ENCODE measurements around the gene IL1F10.
"Not testable (repeated sequence)": the region's sequence is repeated elsewhere in the genome, so short reads cannot be mapped to it uniquely, and the experiment has no call there.

Gene IL1F10

GRCh38 chr2:113091231-113091896, 23.6 kb downstream of the IL1F10 start:
- Histone ChIP-seq H4K20me1 (no peaks in the 10 kb centered on the region), H3K4me2 (no peak overlapping the region), H3K27me3 (no peaks in the 10 kb centered on the region), H3K9ac (no peak overlapping the region), H3K27ac (no peak overlapping the region), H3K4me1 (no peaks in the 10 kb centered on the region), H3K4me3 (no peak overlapping the region), H3K9me3 (no peaks in the 10 kb centered on the region), H3K36me3 (no peaks in the 10 kb centered on the region)
- TF ChIP-seq Cebpa-rat (IDR thresholded peaks at IDR 0.05), result no peak

DNA sequence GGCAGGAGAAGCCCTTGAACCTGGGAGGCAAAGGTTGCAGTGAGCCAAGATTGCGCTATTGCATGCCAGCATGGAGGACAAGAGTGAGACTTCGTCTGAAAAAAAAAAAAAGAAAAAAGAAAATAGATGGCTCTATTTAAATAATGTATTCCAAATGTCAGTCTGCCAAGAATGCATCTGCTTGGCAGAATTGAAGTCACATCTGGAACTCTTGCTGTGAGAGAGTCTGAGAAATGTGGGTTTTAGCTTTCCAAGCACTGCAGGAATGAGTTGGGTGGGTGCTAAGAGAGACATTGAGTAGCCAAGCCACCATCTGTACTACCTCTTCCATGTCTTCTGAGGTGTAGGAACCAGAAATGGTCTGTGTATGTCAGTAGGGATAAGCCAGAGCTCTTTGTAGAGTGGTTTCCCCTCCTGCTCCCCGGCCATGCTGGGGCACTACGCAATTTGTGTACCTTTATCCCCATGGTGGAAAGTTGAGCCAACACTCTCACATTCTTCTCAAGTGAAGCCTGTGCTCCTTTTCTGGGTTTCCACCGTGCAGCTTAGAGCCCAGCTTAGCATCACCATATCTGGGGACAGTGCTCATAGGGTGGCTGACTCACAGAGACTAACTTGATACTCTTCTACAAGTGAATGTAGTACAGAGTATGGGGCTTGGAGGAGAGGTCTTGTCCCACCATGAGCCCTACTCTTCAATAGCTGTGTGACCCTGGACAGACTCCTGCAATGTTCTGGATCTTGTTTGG, 25.3 kb downstream of the IL1F10 start:
- no peak overlapping the region for H3K4me2 ChIP-seq
- no peak overlapping the region for H3K4me3 ChIP-seq
- no peak overlapping the region for H3K9ac ChIP-seq
- H3K4me1 ChIP-seq, result no peaks in the 10 kb centered on the region
- H3K27ac ChIP-seq, result no peak overlapping the region
- no peaks in the 10 kb centered on the region for H3K27me3 ChIP-seq
- no peaks in the 10 kb centered on the region for H3K36me3 ChIP-seq
- no peak for TF ChIP-seq Cebpa-rat (IDR thresholded peaks at IDR 0.05)
- no peaks in the 10 kb centered on the region for H4K20me1 ChIP-seq
- 0 out of 2 replicates have a peak, but pooled peaks cover 10% of the 10 kb centered on the region for H3K9me3 ChIP-seq

DNA sequence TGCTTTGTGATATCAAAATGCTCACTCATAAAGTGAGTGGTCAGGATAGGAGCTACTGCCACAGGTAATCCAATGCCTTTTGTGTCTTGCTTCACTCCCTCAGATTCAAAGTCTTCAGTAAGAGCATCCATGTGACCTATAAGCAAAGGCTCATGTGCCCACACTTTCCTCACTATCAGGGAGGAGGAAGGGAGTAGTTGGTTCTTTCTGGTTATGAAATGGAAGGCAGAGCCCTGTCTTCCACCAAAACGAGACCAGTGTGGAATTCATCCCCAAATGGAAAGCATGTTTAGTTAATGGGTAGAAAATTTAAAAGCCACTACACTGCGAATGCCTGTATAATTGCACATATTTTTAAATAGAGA, 25.8 kb downstream of the IL1F10 start:
- no peak overlapping the region for H3K4me3 ChIP-seq
- H3K4me1 ChIP-seq, result no peaks in the 10 kb centered on the region
- 0 out of 2 replicates have a peak, but pooled peaks cover 10% of the 10 kb centered on the region for H3K9me3 ChIP-seq
- no peaks in the 10 kb centered on the region for H4K20me1 ChIP-seq
- TF ChIP-seq Cebpa-rat (IDR thresholded peaks at IDR 0.05), result no peak
- no peaks in the 10 kb centered on the region for H3K27me3 ChIP-seq
- no peak overlapping the region for H3K27ac ChIP-seq
- no peaks in the 10 kb centered on the region for H3K36me3 ChIP-seq
- no peak overlapping the region for H3K4me2 ChIP-seq
- H3K9ac ChIP-seq, result no peak overlapping the region

- H3K4me3 ChIP-seq, H3K4me2 ChIP-seq, H3K9ac ChIP-seq, H3K4me1 ChIP-seq, H3K36me3 ChIP-seq, H3K27me3 ChIP-seq, H3K27ac ChIP-seq, H4K20me1 ChIP-seq: not testable (repeated sequence)
- H3K9me3 ChIP-seq, result peaks cover 16% of the 10 kb centered on the region
These were observed 28.5 kb downstream of the IL1F10 start for GRCh38 chr2:113096306-113096705.

- H3K27ac ChIP-seq, result not testable (repeated sequence)
These were observed 29.3 kb downstream of the IL1F10 start for GRCh38 chr2:113096842-113097618.

DNA sequence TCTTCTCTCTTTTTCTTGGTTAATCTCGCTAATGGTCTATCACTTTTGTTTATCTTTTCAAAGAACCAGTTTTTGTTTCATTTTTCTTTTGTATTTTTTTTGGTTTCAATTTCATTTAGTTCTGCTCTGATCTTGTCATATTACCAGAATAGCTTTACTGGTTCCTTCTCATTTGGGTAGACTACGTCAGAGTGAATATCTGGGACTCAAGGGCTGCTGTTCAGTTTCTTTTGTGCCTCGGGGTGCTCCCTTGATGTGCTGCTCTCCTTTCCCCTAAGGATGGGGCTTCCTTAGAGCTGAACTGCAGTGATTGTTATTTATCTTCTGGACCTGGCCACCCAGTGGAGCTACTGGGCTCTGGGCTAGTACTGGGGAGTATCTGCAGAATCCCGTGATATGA, 30.3 kb downstream of the IL1F10 start:
- Histone ChIP-seq H4K20me1 (no peaks in the 10 kb centered on the region), H3K4me1 (no peaks in the 10 kb centered on the region), H3K27ac (no peak overlapping the region), H3K36me3 (no peaks in the 10 kb centered on the region), H3K27me3 (no peaks in the 10 kb centered on the region), H3K9ac (no peak overlapping the region), H3K9me3 (peaks cover 16% of the 10 kb centered on the region), H3K4me3 (no peak overlapping the region), H3K4me2 (no peak overlapping the region)
- TF ChIP-seq Cebpa-rat (IDR thresholded peaks at IDR 0.05), result no peak

More at GRCh38 chr2:113096842-113097618, 29.3 kb downstream of the IL1F10 start:
- not testable (repeated sequence) for H4K20me1 ChIP-seq, H3K4me2 ChIP-seq, H3K27me3 ChIP-seq, H3K36me3 ChIP-seq, H3K4me1 ChIP-seq, H3K9ac ChIP-seq, H3K4me3 ChIP-seq
- H3K9me3 ChIP-seq, result peaks cover 16% of the 10 kb centered on the region

- H3K27ac ChIP-seq, result no peak overlapping the region
- TF ChIP-seq Cebpa-rat (IDR thresholded peaks at IDR 0.05), result no peak
These were observed 30.8 kb downstream of the IL1F10 start for GRCh38 chr2:113098532-113098931.

DNA sequence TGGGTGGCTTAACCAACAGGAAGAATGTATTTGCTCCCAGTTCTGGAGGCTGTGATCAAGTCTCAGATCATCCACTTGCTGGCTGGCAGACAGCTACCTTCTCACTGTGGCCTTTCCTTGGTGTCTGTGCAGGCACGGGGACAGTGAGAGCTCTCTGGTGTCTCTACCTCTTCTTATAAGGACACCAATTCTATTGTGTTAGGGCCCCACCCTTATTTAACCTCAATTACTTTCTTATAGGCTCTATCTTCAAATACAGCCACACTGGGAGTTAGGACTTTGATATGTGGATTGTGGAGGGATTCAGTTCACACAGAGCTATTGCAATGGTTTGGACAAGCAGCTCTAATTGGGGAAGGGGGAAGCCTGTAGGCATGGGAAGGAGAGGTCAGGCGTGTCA, 34.4 kb downstream of the IL1F10 start:
- H3K9ac ChIP-seq, result no peak overlapping the region
- H3K9me3 ChIP-seq, result peaks cover 11% of the 10 kb centered on the region
- H3K27ac ChIP-seq, result no peak overlapping the region
- no peak overlapping the region for H3K4me3 ChIP-seq
- H3K36me3 ChIP-seq, result no peaks in the 10 kb centered on the region
- H3K4me1 ChIP-seq, result no peaks in the 10 kb centered on the region
- no peaks in the 10 kb centered on the region for H3K27me3 ChIP-seq
- no peak for TF ChIP-seq Cebpa-rat (IDR thresholded peaks at IDR 0.05)
- no peaks in the 10 kb centered on the region for H4K20me1 ChIP-seq
- no peak overlapping the region for H3K4me2 ChIP-seq

More at GRCh38 chr2:113098532-113098931, 30.8 kb downstream of the IL1F10 start:
- Histone ChIP-seq H3K27me3 (no peaks in the 10 kb centered on the region), H3K9ac (no peak overlapping the region), H3K4me1 (no peaks in the 10 kb centered on the region), H3K4me3 (no peak overlapping the region), H3K36me3 (no peaks in the 10 kb centered on the region), H4K20me1 (no peaks in the 10 kb centered on the region), H3K9me3 (peaks cover 16% of the 10 kb centered on the region), H3K4me2 (no peak overlapping the region)

DNA sequence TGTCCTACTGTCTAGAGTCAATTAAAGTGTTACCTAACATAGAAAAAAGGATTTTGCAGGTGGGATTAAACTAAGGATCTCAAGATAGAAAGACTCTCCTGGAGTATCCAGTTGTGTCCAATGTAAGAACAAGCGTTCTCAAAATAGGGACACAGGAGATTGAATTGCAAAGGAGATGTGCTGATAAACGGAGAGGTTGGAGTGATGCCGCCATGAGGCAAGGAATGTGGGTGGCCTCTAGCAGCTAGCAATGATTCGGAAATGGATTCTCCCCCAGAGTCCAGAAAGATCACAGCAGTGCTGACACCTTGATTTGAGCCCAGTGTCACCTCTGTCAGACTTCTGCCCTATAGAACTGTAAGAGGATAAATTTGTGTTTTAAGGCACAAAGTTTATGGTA, 35.5 kb downstream of the IL1F10 start:
- Histone ChIP-seq H4K20me1 (no peaks in the 10 kb centered on the region), H3K36me3 (no peaks in the 10 kb centered on the region), H3K4me3 (no peak overlapping the region), H3K27ac (no peak overlapping the region), H3K9me3 (peaks cover 6% of the 10 kb centered on the region), H3K4me2 (no peak overlapping the region), H3K9ac (no peak overlapping the region), H3K27me3 (no peaks in the 10 kb centered on the region), H3K4me1 (no peaks in the 10 kb centered on the region)
- TF ChIP-seq Cebpa-rat (IDR thresholded peaks at IDR 0.05), result no peak

- Histone ChIP-seq H3K27me3 (no peaks in the 10 kb centered on the region), H3K9ac (no peak overlapping the region), H3K27ac (no peak overlapping the region), H4K20me1 (no peaks in the 10 kb centered on the region), H3K9me3 (peaks cover 4% of the 10 kb centered on the region), H3K4me3 (no peak overlapping the region), H3K36me3 (no peaks in the 10 kb centered on the region), H3K4me2 (no peak overlapping the region), H3K4me1 (peaks cover 6% of the 10 kb centered on the region)
- TF ChIP-seq Cebpa-rat (IDR thresholded peaks at IDR 0.05), result no peak
These were observed 36.4 kb downstream of the IL1F10 start for GRCh38 chr2:113104054-113104611.

Measured in BLaER1 (cell line).